Measurements from ENCODE around the gene NGF.

Gene NGF

DNA sequence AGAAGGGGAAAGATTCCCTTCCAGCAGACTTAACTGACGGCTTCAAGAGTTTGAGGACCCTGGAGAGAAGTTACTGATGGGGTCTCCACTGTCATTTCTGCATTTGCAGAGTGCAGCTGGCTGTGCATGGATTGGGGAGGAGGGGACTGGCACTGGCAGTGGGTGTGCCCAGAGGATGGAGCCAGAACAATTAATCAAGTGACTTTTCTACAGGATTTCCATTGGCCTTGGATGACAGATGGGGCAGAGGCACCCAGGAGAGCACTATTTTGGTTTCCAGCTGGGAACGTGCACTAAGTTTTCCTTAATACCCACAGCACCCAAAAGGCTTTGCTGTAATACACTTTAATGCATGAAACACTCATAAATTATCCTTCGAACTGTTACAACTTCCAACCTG lies 1.3 kb downstream of the NGF start:
- no peak for DNase-seq

DNA sequence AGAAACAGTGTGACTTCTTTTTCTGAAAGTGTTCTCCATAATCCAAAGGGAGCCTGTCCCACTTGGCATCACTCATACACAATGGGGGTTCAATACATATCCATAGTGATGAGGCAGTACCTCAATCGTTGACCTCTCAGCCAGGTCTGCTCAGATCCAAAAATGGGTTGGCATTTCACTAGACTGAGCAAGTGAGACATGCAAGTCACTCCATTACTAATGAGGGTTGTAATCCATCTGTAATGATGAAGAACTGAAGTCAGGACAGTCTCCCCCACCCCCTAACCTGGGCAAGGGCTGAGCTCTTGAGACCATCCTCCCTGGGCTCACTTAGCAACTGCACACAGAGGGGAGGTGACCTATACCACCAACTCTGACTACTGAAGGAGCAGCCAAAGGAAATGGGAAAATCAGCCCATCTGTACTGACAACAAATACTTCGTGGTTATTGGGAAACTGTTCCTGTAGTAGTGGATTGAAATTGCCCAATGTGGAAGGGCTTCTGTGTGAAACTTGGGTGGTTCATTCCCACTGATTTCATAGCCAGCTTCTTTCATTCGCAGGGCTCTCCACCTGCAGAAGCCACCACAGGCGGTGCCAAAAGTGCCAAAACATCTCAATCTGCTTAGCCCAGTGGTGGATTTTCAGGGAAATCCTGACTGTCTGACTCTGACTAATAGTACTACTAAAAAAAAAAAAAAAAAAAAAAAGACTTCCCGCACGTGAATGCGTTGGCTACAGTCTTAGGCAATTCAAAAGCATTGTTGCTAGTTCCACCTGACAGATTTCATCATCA lies 5.0 kb downstream of the NGF start:
- no peak for DNase-seq

DNA sequence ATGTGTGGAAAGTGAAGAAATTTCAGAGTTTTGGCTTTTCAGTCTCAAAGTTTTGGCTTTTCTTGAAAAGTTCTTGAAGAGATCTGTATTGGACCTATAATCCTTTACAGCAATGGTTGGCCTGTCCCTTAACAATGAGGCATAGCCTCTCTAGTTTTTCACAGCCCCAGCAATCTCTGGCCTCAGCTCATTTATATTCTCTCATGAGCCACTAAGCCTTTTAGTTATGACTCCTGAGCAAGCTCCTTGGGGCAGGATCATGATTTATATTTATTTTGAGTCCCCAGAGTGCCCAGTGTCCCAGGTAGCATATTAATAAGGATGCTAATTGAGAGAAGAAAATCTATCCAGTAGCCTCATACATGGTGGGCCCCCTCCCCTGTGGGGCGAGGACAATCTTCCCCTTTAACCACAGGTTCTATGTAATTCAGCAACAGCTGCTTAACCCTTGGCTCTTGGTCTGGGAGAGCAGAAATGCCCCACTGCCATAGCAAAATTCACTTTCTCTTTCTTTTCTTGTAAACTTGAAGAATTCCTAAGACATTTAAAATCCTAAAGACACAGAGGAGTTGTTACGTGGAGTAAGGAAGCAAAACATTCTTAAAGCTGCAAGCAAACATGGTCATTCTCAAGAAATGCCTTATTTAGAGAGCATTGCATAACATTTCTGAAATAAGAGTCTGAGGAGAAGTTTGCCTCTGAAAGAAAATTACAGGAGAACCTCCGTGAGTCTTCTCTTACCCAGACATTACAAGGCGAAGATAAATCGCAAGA lies 6.3 kb downstream of the NGF start:
- DNase-seq: no peak

DNA sequence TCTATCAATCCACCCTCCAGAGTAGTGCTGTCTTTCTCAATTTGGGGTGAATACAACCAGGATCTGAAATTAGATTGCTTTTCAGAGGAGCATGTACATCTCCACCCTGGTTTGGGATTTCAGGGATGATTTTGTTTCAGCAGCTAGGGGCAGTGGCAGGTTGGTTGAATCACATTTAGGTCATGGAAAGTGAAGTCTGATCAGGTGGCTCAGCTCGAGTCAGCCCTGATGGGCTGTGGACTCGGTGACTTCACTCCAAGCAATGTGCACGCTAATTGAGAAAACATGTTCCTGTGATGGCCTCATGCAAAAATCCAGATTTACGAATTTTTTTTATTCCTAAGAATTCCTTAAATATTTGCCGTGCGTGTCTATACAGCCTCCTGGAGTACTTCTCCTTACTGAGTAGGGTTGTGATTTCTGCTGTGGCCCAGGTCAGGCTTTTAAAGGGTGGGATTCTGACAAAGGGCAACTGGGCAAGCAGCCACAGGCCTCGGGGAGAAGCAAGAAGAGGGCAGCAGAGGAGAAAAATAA lies 7.5 kb downstream of the NGF start:
- DNase-seq: no peak

DNA sequence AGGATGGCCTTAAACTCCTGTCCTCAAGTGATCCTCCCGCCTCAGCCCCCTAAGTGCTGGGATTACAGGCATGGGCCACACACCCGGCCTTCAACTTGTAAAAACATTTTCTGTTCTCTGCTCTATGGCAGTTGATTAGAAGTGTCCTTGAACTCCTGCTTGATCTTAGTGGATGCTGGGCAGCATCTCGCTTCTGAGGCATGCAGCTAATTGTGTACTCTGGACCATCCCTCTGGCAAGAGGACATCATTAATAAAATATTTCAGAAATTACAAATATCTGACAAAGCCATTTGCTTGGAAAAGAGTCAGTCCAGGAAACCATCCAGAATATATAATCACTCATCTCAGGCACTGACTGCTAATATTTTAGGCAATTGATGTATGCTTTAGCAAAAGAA lies 8.1 kb downstream of the NGF start:
- no peak for DNase-seq

DNA sequence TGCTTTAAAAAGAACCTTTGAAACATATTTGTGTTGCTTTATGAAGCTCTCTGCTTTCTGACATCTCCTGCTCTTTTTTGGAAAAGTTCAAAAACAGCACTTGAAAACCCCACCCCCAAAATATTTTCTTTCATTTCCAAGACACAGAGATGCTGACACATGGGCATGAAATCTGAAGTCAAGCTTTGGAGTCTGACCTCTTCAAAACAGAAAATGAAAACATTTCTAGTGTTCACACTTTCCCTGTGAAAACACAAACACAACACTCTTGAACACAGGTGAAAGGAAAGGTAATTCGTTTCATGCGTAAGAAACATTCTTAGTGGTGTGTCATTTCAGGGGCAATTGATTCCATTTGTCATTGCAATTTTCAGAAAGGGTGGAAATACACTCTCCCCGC lies 10.8 kb downstream of the NGF start:
- DNase-seq: no peak

DNA sequence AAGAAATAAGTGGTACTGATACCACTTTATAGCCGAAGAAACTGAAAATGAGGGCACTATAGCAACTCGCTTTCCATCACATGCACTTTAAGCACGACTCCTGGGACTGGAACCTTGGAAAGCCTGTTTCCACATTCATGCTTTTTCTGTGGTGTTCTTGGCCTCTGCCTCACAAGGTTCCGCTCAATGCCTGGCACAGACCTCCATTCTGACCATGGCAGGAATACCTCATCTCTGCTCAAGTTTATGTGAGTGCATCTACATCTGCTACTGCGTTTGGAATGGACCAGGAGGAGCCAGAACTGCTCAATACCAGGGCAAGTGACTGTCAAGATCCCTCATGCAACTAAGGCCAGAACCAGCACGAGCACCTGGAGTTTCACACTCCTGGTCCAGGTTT lies 11.6 kb downstream of the NGF start:
- DNase-seq: no peak

DNA sequence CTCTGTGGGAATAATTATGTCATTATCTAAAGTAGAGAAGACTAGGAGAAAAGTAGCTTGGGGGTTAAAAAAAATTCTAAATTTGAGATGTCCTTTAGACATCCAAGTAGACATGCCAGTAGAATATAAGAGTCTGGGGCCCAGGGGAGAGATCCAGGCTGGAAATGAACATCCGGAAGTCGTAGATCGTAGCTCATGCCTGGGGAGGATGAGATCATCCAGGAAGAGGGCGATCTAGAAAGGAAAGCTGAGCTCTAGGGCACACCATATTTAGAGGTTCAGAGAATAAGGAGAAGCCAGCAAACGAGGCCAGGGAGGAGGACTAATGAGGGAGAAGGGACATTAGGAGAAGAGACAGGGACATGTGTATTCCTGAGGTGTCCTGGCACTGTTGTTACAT lies 12.2 kb downstream of the NGF start:
- DNase-seq: no peak

DNA sequence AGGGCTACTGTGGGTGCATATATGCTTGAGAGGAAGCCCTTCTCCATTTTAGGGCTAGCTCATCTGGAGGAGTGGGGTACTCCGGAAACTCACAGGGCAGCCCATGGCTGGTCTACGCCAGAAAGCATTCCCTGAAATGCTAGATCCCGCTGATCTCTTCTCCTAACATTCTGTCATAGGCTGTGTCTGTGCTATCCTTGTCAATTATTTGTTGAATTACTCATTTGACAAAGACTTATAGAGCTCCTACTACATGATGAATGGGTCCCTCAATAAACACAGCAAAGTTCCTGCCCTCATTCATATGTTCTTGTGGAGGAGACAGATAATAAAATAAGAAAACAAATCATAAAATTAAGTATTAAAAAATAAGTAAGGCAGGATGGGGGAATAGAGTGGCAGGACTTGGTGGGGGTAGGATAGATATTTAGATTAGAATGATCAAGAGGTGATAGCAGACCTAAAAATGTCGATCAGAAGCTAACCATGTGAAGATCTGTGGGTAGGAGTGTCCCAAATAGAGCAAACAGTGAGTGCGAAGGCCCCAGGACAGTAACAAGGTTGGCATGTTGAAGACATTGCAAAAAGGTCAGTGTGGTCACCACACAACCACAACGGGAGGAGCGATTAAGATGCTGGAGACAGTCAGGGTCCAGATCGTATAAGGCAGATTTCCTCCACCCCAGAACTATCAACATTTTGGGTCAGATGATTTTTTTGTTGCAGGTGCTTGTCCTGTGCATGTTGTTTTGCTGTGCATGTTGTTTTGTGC lies 13.2 kb downstream of the NGF start:
- DNase-seq: no peak

DNA sequence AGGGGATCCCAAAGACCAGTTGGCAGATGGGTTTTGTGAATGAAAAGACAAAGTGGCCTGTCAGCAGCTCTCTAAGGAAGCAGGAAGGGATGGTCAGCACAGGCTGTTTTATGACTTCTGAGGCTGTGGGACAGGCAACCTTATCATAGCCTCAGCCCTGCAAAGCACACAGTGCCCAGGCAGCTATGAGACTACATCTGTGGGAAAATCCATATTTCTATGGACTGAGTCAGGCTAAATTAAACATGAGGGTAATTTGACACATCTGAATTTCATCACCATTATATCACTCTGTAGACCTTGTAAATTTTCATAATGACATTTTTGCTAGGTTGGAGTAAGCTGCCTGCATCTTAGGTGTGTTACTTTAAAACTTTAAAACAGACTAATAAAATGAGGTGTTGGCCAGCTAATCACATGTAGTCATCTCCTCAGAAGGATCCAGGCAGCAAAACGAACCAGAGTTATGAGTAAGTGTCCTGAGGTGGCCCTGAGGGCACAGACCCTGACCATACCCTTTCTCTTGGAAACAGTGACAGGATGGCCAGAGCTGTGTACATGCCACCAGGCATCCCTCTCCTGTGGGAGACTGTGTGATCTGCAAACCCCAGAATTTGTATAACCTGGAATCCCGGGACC lies 14.6 kb downstream of the NGF start:
- DNase-seq: no peak

DNA sequence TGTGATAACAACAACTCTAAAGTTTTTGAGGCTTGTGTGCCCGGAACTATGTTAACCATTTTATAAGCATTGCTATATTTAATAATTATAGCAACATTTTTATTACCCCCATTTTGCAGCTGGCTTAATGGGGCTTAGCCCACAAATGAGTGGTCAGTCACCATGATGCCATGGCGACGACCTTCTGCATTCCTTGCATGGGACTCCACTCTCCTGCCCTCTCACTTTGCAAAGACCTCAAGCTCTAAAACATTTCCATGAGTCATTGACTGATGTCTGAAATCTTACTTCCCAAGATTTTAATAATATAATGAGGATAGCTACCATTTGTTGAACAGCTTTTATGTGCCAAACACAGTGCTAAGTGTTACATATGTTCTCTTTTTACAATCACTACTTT lies 15.4 kb downstream of the NGF start:
- DNase-seq: no peak

DNA sequence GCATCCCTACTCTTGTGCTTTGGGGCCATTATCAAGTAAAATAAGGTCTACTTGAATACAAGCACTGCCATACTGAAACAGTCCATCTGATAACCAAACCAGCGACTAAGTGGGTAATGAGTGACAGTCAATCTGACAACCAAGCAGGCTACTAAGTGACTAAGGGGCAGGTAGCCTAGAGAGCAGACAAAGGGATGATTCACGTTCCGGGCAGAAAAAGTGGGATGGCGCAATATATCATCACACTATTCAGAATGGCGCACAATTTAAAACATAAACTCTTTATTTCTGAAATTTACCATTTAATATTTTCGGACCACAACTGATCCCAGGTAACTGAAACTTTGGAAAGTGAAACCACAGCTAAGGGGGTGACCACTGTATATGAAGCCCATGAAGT lies 17.7 kb downstream of the NGF start:
- DNase-seq: no peak

DNA sequence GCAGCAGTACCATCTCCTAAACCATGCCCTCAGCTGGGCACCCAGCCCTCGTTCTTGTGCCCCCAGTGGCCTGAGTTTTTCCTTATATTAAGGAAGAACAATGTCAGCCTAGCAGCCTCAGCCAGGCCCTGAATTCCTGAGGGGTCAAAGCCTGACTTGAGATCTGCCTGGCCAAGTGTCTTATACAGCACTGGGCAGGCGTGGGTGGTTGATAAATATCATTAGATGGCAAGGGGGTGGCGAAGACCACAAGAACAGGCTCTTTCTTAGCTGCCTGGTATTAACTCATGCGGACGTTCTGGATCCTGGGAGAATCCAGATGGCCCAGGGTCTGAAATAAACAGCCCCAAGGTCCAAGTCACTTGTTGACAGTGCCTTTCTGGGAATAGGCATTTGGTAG lies 18.3 kb downstream of the NGF start:
- no peak for DNase-seq

DNA sequence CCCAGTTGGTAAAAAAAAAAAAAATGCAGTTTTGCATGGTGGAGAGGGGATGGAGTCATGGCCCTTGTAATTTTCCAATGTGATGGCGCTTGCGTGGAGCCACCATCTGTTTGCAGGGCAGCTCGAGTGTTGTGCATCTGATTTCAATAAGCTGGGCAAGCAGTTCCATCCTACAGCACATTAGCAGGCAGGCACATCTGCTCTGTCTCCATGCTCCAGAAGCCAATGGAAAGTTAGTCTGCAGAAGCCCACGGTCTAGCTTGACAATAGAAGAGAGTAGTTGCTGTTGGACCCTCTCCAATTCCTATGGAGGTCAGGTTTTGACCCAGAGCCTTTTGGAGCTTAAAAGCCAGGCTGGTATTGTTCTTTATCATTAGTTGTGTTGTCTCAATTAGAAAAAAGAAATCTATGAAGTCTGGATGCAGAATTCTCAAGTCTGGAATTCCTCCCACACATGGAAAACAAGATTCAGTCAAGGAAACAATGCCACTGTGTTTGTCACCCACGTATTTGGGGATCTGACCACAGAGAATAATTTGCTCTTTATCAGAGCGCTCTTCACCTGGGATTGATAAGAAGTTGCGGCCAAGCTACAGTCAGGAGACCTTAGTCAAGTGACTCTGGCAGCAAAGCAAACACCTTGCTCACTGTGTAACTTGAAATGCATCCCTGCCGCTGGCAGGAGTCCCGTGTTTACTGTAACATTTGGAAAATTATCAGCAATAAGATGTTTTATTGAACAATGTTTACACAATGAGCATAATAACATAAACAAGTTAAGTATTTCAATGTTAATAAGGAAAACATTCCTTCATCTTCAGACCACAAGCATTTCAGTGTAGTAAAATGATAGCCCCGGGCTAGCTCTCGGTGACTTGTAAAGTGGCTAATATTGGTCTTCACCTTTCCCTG lies 20.7 kb downstream of the NGF start:
- DNase-seq: no peak

DNA sequence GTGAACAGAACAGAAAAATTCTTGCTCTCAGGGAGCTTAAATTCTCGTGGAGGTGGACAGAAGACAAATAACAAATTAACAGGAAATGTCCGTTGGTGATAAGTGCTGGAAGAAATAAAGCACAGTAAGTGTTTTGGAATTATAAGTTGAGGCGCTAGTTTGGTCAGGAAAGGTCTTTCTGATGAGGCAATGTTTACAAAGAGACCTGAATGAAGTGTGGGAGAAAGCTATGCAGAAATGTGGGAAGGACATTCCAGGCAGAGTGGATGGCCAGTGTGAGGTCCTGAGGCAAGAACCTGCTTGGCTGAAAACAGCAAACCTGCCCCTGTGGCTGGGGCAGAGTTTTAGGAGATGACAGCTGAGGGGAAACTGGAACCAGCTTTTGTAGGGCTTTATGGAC lies 23.3 kb downstream of the NGF start:
- no peak for DNase-seq

DNA sequence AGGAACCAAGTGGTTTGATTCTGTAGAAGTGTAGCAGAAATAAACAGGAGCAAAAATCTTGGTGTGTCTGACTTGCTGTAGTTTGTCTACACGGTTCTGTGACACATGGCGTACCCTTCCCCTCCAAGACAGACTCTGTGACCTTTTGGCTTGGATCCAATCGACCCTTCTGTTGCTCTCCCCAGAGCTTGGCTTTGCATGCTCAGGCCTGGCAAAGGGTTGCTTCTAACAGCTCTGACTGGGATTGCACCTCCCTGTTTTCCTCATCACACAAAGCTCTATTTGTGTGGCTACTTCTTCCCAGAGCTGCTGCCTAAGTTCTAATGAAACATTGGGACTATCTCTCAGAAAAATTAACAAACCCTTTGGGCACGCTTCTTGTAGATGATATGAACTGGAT lies 24.0 kb downstream of the NGF start:
- DNase-seq: peak in 9 of 51 donors; percentile 3 to 32 (median 12)

DNA sequence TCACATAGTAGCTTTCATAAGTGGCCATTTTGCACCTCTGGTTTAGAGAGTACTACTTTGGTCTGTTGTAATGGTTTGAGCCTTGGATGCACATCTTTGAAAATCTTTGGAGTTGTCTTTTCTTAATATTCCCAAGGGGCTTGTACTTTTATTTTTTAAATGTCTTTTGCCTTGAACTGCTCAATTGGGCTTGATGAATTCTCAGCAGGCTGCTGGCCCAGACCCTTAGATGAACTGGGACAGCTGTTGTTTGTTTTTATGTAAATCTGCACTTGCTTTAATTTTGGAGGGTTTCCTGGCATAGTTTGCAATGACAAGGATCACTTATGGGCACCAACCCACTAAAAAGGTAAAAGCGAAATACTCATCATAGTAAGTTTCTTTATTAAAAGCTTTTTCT lies 24.9 kb downstream of the NGF start:
- no peak for DNase-seq

DNA sequence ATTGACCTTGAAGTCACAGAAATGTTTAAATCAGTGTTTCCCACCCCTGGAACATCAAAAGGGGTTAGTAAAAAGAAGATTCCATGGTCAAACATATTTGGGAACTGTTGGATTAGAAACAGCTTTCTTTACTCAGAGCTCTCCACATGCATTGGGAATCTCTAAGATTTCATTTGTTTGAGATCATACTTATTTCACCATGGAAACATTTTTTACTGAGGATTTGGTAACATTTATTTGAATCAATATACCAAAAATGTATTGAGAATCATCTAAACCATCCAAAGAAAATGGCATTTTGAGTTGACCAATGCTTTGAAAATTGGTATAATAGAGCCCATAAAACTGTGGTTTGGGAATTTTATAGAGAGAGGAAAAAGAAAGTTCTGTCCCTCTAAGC lies 25.3 kb downstream of the NGF start:
- DNase-seq: no peak

DNA sequence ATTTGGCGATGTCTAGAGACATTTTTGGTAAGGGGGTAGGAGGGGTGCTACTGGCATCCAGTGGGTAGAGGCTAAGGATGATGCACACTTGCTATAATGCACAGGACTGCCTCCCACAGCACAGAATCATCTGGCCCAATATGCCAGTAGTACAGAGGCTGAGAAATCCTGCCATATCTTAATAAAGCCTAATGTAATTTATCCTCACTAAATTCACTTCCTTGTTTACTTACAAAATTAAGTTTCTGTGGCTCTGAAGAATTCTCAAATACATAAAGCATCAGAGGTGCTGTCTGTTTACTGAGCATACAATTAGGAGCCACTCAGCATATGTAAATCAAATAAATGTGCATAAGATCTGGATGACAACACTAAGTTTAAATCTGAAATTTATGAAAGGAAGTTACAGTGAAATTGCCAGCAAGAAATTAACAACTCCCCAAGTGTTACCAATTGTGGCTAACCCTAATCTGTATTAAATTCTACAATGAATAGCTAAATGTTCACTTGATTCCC lies 26.5 kb downstream of the NGF start:
- DNase-seq: no peak

Measured in hypothalamus (tissue), 51 donors.